Ascending aorta (tissue), 2 donors: Measurements from ENCODE around the gene PLEKHG3. TPM values are rescaled to one million over a fixed set of nuclear protein-coding genes. Genes with fewer than 3 reads are reported as not detected.
A peak's percentile ranks its signal among the peaks of the same experiment; 100 is the strongest.

ENCODE experiments used
- DNase-seq, 2 donors: peaks; one replicate each; pipeline ENCODE4 v3.0.0-alpha.2; 2019; ENCODE audit warnings: low spot score in 2 of 2
- H3K27ac ChIP-seq, 2 donors: fragments of 200-600 bp; sonication (generic); one replicate each; pipeline ENCODE4 v1.5.1; 2016 to 2017; ENCODE audit warnings: mild to moderate bottlenecking in 1 of 2
- H3K27me3 ChIP-seq: fragments of 200-600 bp; sonication (generic); one replicate; pipeline ENCODE4 v1.5.1; 2017
- H3K36me3 ChIP-seq, 2 donors: fragments of 200-600 bp; sonication (generic); one replicate each; pipeline ENCODE4 v1.5.1; 2016
- H3K4me1 ChIP-seq, 2 donors: fragments of 200-600 bp; sonication (generic); one replicate each; pipeline ENCODE4 v1.5.1; 2016 to 2017; ENCODE audit warnings: mild to moderate bottlenecking in 1 of 2
- H3K4me3 ChIP-seq, 2 donors: fragments of 200-600 bp; sonication (generic); one replicate each; pipeline ENCODE4 v1.5.1; 2016 to 2017; ENCODE audit warnings: mild to moderate bottlenecking in 1 of 2
- H3K9me3 ChIP-seq, 2 donors: fragments of 200-600 bp; sonication (generic); one replicate each; pipeline ENCODE4 v1.5.1; 2016
- intact Hi-C: fragments of 100-400 bp; cut with DNase I; formaldehyde crosslinking; loops from one replicate; pipeline ENCODE4 v1.15.1; 2023
- total RNA-seq: library from RNA; depleted of rRNA; stranded (reverse); fragments of >200 nt; gene quantifications from one replicate; pipeline ENCODE4 v1.1.0, GENCODE V29; 2016
- TF ChIP-seq, protein P1 (sequence below), 3 experiments: fragments of 200-600 bp in 2 of 3; fragments of 450-650 bp in 1 of 3; sonication (generic) in 2 of 3; IDR thresholded peaks; one replicate each; pipeline ENCODE4 v1.5.1; 2016 to 2019; ENCODE audit warnings: antibody characterized with exemption in 3 of 3, mild to moderate bottlenecking in 1 of 3, moderate library complexity in 1 of 3

Gene PLEKHG3
- total RNA-seq, 1 donor from 2014 or later: 134 TPM

GRCh38 chr14:64715146-64715627, 11.0 kb downstream of the PLEKHG3 start:
- TF ChIP-seq, protein P1, sequence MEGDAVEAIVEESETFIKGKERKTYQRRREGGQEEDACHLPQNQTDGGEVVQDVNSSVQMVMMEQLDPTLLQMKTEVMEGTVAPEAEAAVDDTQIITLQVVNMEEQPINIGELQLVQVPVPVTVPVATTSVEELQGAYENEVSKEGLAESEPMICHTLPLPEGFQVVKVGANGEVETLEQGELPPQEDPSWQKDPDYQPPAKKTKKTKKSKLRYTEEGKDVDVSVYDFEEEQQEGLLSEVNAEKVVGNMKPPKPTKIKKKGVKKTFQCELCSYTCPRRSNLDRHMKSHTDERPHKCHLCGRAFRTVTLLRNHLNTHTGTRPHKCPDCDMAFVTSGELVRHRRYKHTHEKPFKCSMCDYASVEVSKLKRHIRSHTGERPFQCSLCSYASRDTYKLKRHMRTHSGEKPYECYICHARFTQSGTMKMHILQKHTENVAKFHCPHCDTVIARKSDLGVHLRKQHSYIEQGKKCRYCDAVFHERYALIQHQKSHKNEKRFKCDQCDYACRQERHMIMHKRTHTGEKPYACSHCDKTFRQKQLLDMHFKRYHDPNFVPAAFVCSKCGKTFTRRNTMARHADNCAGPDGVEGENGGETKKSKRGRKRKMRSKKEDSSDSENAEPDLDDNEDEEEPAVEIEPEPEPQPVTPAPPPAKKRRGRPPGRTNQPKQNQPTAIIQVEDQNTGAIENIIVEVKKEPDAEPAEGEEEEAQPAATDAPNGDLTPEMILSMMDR (IDR thresholded peaks at IDR 0.05): no peak
- peak in 1 of 2 donors; percentile 54 for DNase-seq
- no peaks in the 10 kb centered on the region for H3K36me3 ChIP-seq
- intact Hi-C loops: loop anchor here (5.0 kb wide), 1 partner anchor 33 kb away; no protein-coding TSS in a partner anchor
- no peaks in the 10 kb centered on the region for H3K27me3 ChIP-seq
- H3K27ac ChIP-seq: peak overlapping the region; percentile 89 to 96
- peaks cover 18 to 63% of the 10 kb centered on the region in 2 donors for H3K4me1 ChIP-seq
- H3K9me3 ChIP-seq: peaks cover 0 to 6% of the 10 kb centered on the region in 2 donors
- peak overlapping the region in 1 of 2 donors; percentile 61 for H3K4me3 ChIP-seq

- Histone ChIP-seq H3K27me3 (no peaks in the 10 kb centered on the region), H3K9me3 (peaks cover 0 to 6% of the 10 kb centered on the region in 2 donors), H3K4me1 (peaks cover 21 to 66% of the 10 kb centered on the region in 2 donors), H3K27ac (peak overlapping the region; percentile 89 to 96), H3K36me3 (no peaks in the 10 kb centered on the region), H3K4me3 (peak overlapping the region; percentile 32 to 61)
- DNase-seq: peak; percentile 8 to 63
- TF ChIP-seq, protein P1 (IDR thresholded peaks at IDR 0.05): no peak
- intact Hi-C loops: loop anchor here (5.0 kb wide), 1 partner anchor 34 kb away; no protein-coding TSS in a partner anchor
These were observed 11.6 kb downstream of the PLEKHG3 start for GRCh38 chr14:64715628-64716412.

DNA sequence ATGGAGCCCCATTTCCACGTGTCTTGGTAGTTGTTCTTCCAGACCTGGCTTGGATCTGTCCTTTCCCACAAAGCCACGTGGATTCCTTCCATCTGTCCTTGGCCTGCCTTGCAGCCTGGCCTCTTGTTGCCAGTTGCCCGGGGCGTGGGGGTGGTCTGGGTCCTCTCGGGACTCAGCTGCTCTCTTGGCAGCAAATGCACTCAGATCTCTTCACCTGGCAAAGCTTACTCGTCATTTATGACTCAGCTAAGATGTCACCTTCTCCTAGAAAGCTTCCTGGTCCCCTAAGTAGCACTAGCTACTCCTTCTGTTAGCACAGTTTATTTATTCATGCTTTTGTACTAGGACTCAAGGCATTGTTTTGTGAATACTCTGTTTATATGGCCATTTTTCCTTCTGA, 13.6 kb downstream of the PLEKHG3 start:
- Histone ChIP-seq H3K27me3 (no peaks in the 10 kb centered on the region), H3K9me3 (peaks cover 0 to 6% of the 10 kb centered on the region in 2 donors), H3K27ac (peak overlapping the region; percentile 89 to 96), H3K4me1 (peaks cover 24 to 82% of the 10 kb centered on the region in 2 donors), H3K36me3 (no peaks in the 10 kb centered on the region), H3K4me3 (peak overlapping the region in 1 of 2 donors; percentile 61)
- peak; percentile 5 to 68 for DNase-seq
- intact Hi-C loops: loop anchor here (5.0 kb wide), 1 partner anchor 36 kb away; no protein-coding TSS in a partner anchor
- TF ChIP-seq, protein P1 (IDR thresholded peaks at IDR 0.05): no peak

DNA sequence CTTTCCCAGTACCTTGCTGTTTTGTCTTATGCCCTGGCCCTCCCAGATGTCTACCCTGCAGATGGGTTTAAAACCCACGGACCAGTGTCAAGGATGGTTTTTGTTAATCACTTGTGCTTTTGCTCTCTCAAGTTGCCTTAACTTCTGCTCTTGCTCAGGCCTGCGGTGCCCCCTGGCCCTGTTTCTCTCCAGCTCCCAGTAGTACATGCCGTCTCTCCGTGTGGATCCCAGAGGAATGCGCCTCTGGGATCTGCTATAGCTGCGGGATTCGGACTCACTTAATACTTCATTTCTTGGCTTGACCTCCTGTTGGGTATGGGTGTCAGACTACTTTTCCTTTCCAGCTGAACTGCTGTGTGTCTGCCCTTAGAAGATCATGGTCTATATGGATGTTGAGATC, 14.5 kb downstream of the PLEKHG3 start:
- TF ChIP-seq, protein P1 (IDR thresholded peaks at IDR 0.05): no peak
- Histone ChIP-seq H3K4me3 (peak overlapping the region in 1 of 2 donors; percentile 2), H3K27me3 (no peaks in the 10 kb centered on the region), H3K4me1 (peaks cover 24 to 87% of the 10 kb centered on the region in 2 donors), H3K27ac (peak overlapping the region; percentile 89 to 96), H3K36me3 (no peaks in the 10 kb centered on the region), H3K9me3 (peaks cover 0 to 3% of the 10 kb centered on the region in 2 donors)
- intact Hi-C loops: loop anchor here (5.0 kb wide), 1 partner anchor 36 kb away; no protein-coding TSS in a partner anchor
- peak in 1 of 2 donors; percentile 70 for DNase-seq

GRCh38 chr14:64719601-64720000, 15.4 kb downstream of the PLEKHG3 start:
- peak in 1 of 2 donors; percentile 58 for DNase-seq
- Histone ChIP-seq H3K27ac (peak overlapping the region; percentile 89 to 96), H3K9me3 (no peaks in the 10 kb centered on the region), H3K36me3 (no peaks in the 10 kb centered on the region), H3K4me1 (peaks cover 29 to 93% of the 10 kb centered on the region in 2 donors), H3K27me3 (no peaks in the 10 kb centered on the region), H3K4me3 (peak overlapping the region in 1 of 2 donors; percentile 2)
- intact Hi-C loops: loop anchor here (5.0 kb wide), 1 partner anchor 37 kb away; no protein-coding TSS in a partner anchor
- TF ChIP-seq, protein P1 (IDR thresholded peaks at IDR 0.05): no peak
